SK-N-SH (cell line): ENCODE results near the gene HUWE1.

Experiments
- GABPA ChIP-seq: IDR thresholded peaks from 2 replicates; pipeline ENCODE4 v1.4.0; 2012; ENCODE audit warnings: low read depth, mild to moderate bottlenecking
- RAD21 ChIP-seq: IDR thresholded peaks from 2 replicates; pipeline ENCODE4 v1.6.1; 2012; ENCODE audit warnings: mild to moderate bottlenecking, low read length
- RCOR1 ChIP-seq: fragments of 150-350 bp; IDR thresholded peaks from 2 replicates; pipeline ENCODE4 v1.6.1; 2017; ENCODE audit warnings: antibody characterized with exemption, low read length
- YY1 ChIP-seq: IDR thresholded peaks from 2 replicates; pipeline ENCODE4 v1.4.0; 2012; ENCODE audit warnings: low read depth, mild to moderate bottlenecking
- TF ChIP-seq, protein P1 (sequence below): fragments of 200-600 bp; sonication (generic); IDR thresholded peaks from 2 replicates; pipeline ENCODE4 v1.6.1; 2017; ENCODE audit warnings: antibody characterized with exemption, mild to moderate bottlenecking, moderate library complexity
- TF ChIP-seq, protein P2 (sequence below): IDR thresholded peaks from 2 replicates; pipeline ENCODE4; 2012
- TF ChIP-seq, protein P3 (sequence below): fragments of 150-350 bp; IDR thresholded peaks from 2 replicates; pipeline ENCODE4 v1.6.1; 2017; ENCODE audit warnings: antibody characterized with exemption, low read length, low read depth, borderline replicate concordance

DNA sequence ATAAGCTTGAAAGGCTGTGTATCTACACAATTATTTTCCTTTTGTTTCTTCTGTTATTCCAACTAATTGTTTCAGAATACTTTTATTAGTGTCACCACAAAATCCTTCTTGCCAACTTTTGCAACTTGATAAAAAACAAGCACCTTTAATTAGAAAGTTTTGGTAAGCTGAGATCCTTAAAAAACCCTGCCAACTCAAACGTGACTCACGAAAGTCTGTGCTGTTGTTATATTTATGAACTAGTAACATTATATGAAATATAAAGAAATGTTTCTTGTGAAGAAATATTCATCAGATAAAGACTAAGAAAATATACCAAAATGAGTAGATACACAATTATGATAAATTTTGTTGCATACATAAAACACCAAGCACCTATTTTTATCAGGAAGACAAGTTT lies 49.0 kb downstream of the HUWE1 start:
- TF ChIP-seq, protein P1, sequence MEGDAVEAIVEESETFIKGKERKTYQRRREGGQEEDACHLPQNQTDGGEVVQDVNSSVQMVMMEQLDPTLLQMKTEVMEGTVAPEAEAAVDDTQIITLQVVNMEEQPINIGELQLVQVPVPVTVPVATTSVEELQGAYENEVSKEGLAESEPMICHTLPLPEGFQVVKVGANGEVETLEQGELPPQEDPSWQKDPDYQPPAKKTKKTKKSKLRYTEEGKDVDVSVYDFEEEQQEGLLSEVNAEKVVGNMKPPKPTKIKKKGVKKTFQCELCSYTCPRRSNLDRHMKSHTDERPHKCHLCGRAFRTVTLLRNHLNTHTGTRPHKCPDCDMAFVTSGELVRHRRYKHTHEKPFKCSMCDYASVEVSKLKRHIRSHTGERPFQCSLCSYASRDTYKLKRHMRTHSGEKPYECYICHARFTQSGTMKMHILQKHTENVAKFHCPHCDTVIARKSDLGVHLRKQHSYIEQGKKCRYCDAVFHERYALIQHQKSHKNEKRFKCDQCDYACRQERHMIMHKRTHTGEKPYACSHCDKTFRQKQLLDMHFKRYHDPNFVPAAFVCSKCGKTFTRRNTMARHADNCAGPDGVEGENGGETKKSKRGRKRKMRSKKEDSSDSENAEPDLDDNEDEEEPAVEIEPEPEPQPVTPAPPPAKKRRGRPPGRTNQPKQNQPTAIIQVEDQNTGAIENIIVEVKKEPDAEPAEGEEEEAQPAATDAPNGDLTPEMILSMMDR = no peak
- TF ChIP-seq RCOR1 = no peak
- TF ChIP-seq YY1 = no peak
- TF ChIP-seq GABPA = no peak
- TF ChIP-seq, protein P2, sequence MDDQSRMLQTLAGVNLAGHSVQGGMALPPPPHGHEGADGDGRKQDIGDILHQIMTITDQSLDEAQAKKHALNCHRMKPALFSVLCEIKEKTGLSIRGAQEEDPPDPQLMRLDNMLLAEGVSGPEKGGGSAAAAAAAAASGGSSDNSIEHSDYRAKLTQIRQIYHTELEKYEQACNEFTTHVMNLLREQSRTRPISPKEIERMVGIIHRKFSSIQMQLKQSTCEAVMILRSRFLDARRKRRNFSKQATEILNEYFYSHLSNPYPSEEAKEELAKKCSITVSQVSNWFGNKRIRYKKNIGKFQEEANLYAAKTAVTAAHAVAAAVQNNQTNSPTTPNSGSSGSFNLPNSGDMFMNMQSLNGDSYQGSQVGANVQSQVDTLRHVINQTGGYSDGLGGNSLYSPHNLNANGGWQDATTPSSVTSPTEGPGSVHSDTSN = no peak
- no peak for TF ChIP-seq RAD21
- TF ChIP-seq, protein P3, sequence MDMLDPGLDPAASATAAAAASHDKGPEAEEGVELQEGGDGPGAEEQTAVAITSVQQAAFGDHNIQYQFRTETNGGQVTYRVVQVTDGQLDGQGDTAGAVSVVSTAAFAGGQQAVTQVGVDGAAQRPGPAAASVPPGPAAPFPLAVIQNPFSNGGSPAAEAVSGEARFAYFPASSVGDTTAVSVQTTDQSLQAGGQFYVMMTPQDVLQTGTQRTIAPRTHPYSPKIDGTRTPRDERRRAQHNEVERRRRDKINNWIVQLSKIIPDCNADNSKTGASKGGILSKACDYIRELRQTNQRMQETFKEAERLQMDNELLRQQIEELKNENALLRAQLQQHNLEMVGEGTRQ = no peak
